HG03439 (cell line): Measurements from ENCODE around the gene OOSP4A.

Experiments used
- ATAC-seq: cut with Tn5 transposase; IDR thresholded peaks from one replicate; pipeline ENCODE4 v1.9.1; 2021; ENCODE audit warnings: mild to moderate bottlenecking, moderate library complexity; ENCODE audit not compliant: unreplicated experiment

OOSP4A gene

GRCh38 chr11:59963733-59964132, at the start of gene OOSP4A:
OOSP4A (plus strand) TSS chr11:59964033; CDS start chr11:59964033, 0 bp downstream.
- no peak for ATAC-seq

- no peak for ATAC-seq
Observed at GRCh38 chr11:59918480-59918879, 45.4 kb upstream of the OOSP4A start.

- ATAC-seq = no peak
Observed at GRCh38 chr11:59918987-59919589, 44.7 kb upstream of the OOSP4A start.

- ATAC-seq = no peak
Observed at GRCh38 chr11:59923813-59924212, 40.0 kb upstream of the OOSP4A start.

- ATAC-seq = no peak
Observed at GRCh38 chr11:59931688-59932087, 32.1 kb upstream of the OOSP4A start.

GRCh38 chr11:59938132-59938531, 25.7 kb upstream of the OOSP4A start, which contains the start of gene OOSP1:
OOSP1 (plus strand) TSS chr11:59938432; CDS start chr11:59938455, 23 bp downstream.
- no peak for ATAC-seq

GRCh38 chr11:59938718-59939117, 25.1 kb upstream of the OOSP4A start:
- ATAC-seq = no peak

GRCh38 chr11:59939482-59939881, 24.4 kb upstream of the OOSP4A start:
- ATAC-seq = no peak

GRCh38 chr11:59941091-59941490, 22.7 kb upstream of the OOSP4A start:
- no peak for ATAC-seq

- no peak for ATAC-seq
Observed at GRCh38 chr11:59943997-59944714, 19.7 kb upstream of the OOSP4A start.

GRCh38 chr11:59944720-59945119, 19.1 kb upstream of the OOSP4A start:
- ATAC-seq = no peak

- no peak for ATAC-seq
Observed at GRCh38 chr11:59953463-59954218, 10.2 kb upstream of the OOSP4A start.

- no peak for ATAC-seq
Observed at GRCh38 chr11:59954219-59954847, 9.5 kb upstream of the OOSP4A start.

- no peak for ATAC-seq
Observed at GRCh38 chr11:59957094-59957493, 6.7 kb upstream of the OOSP4A start.

- no peak for ATAC-seq
Observed at GRCh38 chr11:59960502-59961381, 3.1 kb upstream of the OOSP4A start.

GRCh38 chr11:59962107-59962482, 1.7 kb upstream of the OOSP4A start:
- ATAC-seq = no peak

GRCh38 chr11:59965424-59965823, 1.6 kb downstream of the OOSP4A start:
- no peak for ATAC-seq

- no peak for ATAC-seq
Observed at GRCh38 chr11:59966201-59966600, 2.4 kb downstream of the OOSP4A start.

- ATAC-seq = no peak
Observed at GRCh38 chr11:59967677-59968394, 4.0 kb downstream of the OOSP4A start.

GRCh38 chr11:59968395-59968783, 4.6 kb downstream of the OOSP4A start:
- ATAC-seq = no peak
